SK-N-SH treated with all-trans-retinoic acid at 6 μM for 48 hours (cell line): Measurements from ENCODE around the gene PLCB2.

Experiments used
- ARNTL ChIP-seq: fragments of 450-650 bp; formaldehyde crosslinking; IDR thresholded peaks from 2 replicates; pipeline ENCODE4 v1.5.0; 2020; ENCODE audit warnings: low read depth, mild to moderate bottlenecking, moderate library complexity, borderline replicate concordance
- CSDC2 ChIP-seq: fragments of 250-450 bp; sonication (Bioruptor Pico); IDR thresholded peaks from 2 replicates; pipeline ENCODE4 v1.5.0; 2020; ENCODE audit warnings: mild to moderate bottlenecking, moderate library complexity
- OSR1 ChIP-seq: fragments of 250-450 bp; sonication (Bioruptor Pico); IDR thresholded peaks from 2 replicates; pipeline ENCODE4 v1.8.0; 2022; ENCODE audit warnings: moderate library complexity, mild to moderate bottlenecking, inconsistent platforms
- PATZ1 ChIP-seq: fragments of 250-450 bp; sonication (Bioruptor Pico); IDR thresholded peaks from 2 replicates; pipeline ENCODE4 v1.8.0; 2020; ENCODE audit warnings: mild to moderate bottlenecking, moderate library complexity, borderline replicate concordance
- PPARA ChIP-seq: fragments of 250-450 bp; sonication (Bioruptor Pico); IDR thresholded peaks from 2 replicates; pipeline ENCODE4 v1.5.0; 2020; ENCODE audit warnings: mild to moderate bottlenecking, borderline replicate concordance
- RARB ChIP-seq: fragments of 250-450 bp; sonication (Bioruptor Pico); IDR thresholded peaks from 2 replicates; pipeline ENCODE4 v1.8.0; 2021; ENCODE audit warnings: mild to moderate bottlenecking, moderate library complexity

- no peak for TF ChIP-seq ARNTL
- no peak for TF ChIP-seq PATZ1 (CRISPR knock-in tag)
- TF ChIP-seq OSR1, result no peak
- no peak for TF ChIP-seq CSDC2 (CRISPR knock-in tag)
- no peak for TF ChIP-seq PPARA (CRISPR knock-in tag)
- no peak for TF ChIP-seq RARB (CRISPR knock-in tag)
Measured at GRCh38 chr15:40344217-40344616, 36.5 kb upstream of the PLCB2 start.
